RWPE2 (cell line): ENCODE data around the gene MEIS1.

Experiments used
- ATAC-seq: fragments of 200-7000 bp; cut with Tn5 transposase; 3 replicates; pipeline ENCODE4 v1.9.1; 2021; ENCODE audit warnings: low read depth
- DNase-seq: peaks from one replicate; pipeline ENCODE4 v3.0.0-alpha.2; 2020; ENCODE audit warnings: low spot score
- H3K27ac ChIP-seq: fragments of 450-650 bp; 2 replicates; pipeline ENCODE4 v1.5.1; 2017; ENCODE audit warnings: mild to moderate bottlenecking; ENCODE audit not compliant: poor library complexity, severe bottlenecking
- H3K27me3 ChIP-seq: fragments of 250-450 bp; sonication (Bioruptor Pico); 2 replicates; pipeline ENCODE4 v1.5.1; 2021; ENCODE audit warnings: mild to moderate bottlenecking, moderate library complexity; ENCODE audit not compliant: insufficient read depth, poor library complexity, severe bottlenecking
- H3K36me3 ChIP-seq: fragments of 250-450 bp; sonication (Bioruptor Pico); 2 replicates; pipeline ENCODE4 v1.5.1; 2020; ENCODE audit warnings: low read depth, mild to moderate bottlenecking, moderate library complexity
- H3K4me1 ChIP-seq: fragments of 250-450 bp; sonication (Bioruptor Pico); 2 replicates; pipeline ENCODE4 v1.5.1; 2021; ENCODE audit warnings: mild to moderate bottlenecking, moderate library complexity; ENCODE audit not compliant: insufficient read depth, poor library complexity, severe bottlenecking
- H3K4me3 ChIP-seq: fragments of 250-450 bp; sonication (Bioruptor Pico); 2 replicates; pipeline ENCODE4 v1.5.1; 2021; ENCODE audit warnings: mild to moderate bottlenecking, moderate library complexity; ENCODE audit not compliant: severe bottlenecking
- H3K9me3 ChIP-seq: fragments of 250-450 bp; sonication (Bioruptor Pico); 2 replicates; pipeline ENCODE4 v1.5.1; 2021; ENCODE audit warnings: mild to moderate bottlenecking, moderate library complexity; ENCODE audit not compliant: severe bottlenecking
- CTCF ChIP-seq: fragments of 450-650 bp; IDR thresholded peaks from one replicate; pipeline ENCODE4 v1.5.1; 2017; ENCODE audit warnings: mild to moderate bottlenecking, moderate library complexity; ENCODE audit not compliant: poor library complexity, severe bottlenecking

MEIS1 gene

DNA sequence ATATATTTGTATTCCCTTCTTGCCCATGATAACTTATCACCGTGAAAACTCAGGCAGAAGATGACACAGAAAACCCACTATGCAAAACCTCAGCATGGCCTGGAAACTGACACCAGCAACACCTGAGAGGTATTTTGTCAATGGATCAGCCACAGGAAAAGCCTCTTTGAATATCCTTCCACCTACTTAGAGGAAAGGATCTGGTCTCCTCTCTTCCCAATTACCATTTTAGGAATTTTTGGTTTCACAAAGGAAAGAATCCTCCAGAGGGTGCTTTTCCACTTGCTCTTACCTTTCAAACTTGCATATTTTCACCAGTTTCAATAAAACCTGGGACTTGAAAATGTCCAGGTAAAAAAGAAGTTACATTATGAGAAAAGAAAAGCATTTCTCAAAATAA is 20.0 kb upstream of the MEIS1 start:
- Histone ChIP-seq H3K4me1 (no peaks in the 10 kb centered on the region), H3K27me3 (no peaks in the 10 kb centered on the region), H3K4me3 (no peak overlapping the region), H3K27ac (no peak overlapping the region), H3K36me3 (no peaks in the 10 kb centered on the region), H3K9me3 (no peaks in the 10 kb centered on the region)
- DNase-seq: no peak
- ATAC-seq: no peak
- TF ChIP-seq CTCF: no peak

GRCh38 chr2:66418381-66418780 is 16.5 kb upstream of the MEIS1 start:
- no peaks in the 10 kb centered on the region for H3K4me1 ChIP-seq
- peaks cover 3% of the 10 kb centered on the region for H3K9me3 ChIP-seq
- ATAC-seq (no peak), DNase-seq (no peak)
- H3K27ac ChIP-seq: no peak overlapping the region
- no peak overlapping the region for H3K4me3 ChIP-seq
- no peak for TF ChIP-seq CTCF
- no peaks in the 10 kb centered on the region for H3K36me3 ChIP-seq
- no peaks in the 10 kb centered on the region for H3K27me3 ChIP-seq

DNA sequence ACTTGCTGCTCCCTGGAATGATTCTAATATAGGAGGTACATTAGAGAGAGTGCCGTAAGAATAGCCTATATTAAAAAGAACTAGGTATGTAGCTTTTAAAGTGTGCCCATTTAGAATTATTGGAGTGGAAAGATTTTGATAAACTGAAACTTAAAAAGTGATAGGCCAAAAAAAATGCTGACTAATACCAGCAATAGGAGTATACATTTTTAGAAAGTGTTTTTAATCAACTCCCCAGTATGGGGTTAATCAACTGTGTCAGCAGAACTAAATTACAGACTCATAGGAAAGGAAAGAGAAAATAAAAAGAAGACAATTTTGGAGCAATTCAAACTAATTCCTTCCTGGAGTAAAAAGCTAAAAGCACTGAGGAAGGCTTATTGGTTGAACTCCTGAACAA is 13.3 kb upstream of the MEIS1 start:
- no peak for ATAC-seq
- Histone ChIP-seq H3K27ac (no peak overlapping the region), H3K9me3 (peaks cover 3% of the 10 kb centered on the region), H3K4me1 (no peaks in the 10 kb centered on the region), H3K36me3 (no peaks in the 10 kb centered on the region), H3K4me3 (no peak overlapping the region), H3K27me3 (no peaks in the 10 kb centered on the region)
- DNase-seq: no peak
- TF ChIP-seq CTCF: no peak

- no peak for ATAC-seq
- H3K4me1 ChIP-seq: peaks cover 7% of the 10 kb centered on the region
- H3K36me3 ChIP-seq: no peaks in the 10 kb centered on the region
- DNase-seq: no peak
- H3K9me3 ChIP-seq: peaks cover 3% of the 10 kb centered on the region
- no peak for TF ChIP-seq CTCF
- H3K27me3 ChIP-seq: peaks cover 3% of the 10 kb centered on the region
- H3K27ac ChIP-seq: no peak overlapping the region
- no peak overlapping the region for H3K4me3 ChIP-seq
These were observed 11.4 kb upstream of the MEIS1 start for GRCh38 chr2:66423391-66424124.
